TTC549 (cell line): ENCODE results near the gene RPGRIP1L.

ENCODE experiments used
- FAIRE-seq: peaks from 2 replicates; lab custom pipeline; 2012; peaks lifted over from hg19 to GRCh38; lab: Jason Lieb, UNC

The RPGRIP1L gene

DNA sequence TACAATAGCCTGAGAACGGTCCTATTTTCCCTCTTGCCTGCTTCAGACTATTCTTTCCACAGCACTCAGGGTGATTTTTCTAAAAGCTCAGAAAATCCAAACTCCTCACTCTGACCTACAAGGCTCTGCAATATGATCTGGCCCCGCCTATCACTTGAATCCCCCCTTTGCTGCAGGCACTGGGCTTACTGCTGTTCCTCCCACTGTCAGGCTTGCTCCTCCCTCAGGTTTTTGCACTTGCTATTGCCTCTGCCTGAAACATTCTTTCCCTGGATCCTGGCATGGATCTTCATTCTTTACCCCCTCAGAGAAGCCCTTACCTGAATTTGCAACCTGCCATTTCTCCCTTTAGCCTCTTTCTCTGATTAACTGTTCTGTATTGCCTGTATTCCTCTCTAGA, 52.3 kb downstream of the RPGRIP1L start:
- FAIRE-seq, result no peak

DNA sequence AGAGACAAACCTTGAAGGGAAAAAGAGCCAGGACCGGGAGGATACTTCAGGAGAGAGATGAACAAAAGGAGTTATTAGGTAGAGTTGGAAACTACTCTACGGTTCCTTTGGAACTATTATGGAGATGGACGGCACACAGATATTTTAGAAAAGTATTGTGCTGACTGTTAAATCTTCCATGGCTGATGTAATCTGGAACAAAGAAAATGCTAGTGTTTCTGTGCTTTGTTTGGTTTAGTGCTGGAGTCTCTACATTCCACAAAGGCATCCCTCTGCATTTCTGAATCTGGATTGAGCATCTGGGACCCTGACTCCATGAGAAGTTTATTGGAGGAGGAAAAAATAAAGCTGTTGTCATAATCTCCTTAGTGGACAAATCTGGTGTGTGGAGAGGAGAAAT, 57.2 kb downstream of the RPGRIP1L start:
- no peak for FAIRE-seq

DNA sequence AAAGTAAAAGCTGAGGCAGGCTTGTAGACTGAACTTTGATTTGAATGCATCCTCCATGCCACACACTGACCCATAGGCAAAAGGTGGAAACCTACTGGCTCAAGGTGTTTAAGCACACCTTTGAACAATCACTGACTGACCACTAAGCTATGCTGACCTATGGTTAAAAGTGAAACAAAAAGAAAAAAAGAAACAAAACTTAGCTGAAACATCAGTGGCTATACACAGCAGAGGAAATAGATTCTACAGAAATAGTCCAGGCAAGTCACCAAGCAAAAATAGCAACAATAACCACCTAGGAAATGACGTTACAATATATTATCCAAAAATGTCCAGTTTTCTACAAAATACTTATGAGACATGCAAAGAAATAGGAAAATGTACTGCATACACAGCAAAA, 60.2 kb downstream of the RPGRIP1L start:
- FAIRE-seq, result no peak

DNA sequence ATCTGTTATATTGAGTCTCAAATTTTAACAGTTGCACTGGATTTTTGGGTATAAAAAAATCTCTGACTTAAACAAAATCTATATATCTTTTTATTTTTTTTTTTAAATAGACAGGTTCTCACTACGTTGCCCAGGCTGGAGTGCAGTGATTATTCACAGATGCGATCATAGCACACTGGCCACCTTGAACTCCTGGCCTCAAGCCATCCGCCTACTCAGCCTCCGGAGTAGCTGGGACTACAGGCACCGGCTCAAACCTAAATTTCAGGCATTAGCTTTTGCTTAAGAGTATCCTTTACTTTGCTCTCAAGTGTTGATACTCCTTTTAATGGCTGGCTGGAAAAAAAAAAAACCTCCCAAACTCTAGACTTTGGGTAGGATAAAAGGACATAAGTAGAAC, 61.6 kb downstream of the RPGRIP1L start:
- no peak for FAIRE-seq

DNA sequence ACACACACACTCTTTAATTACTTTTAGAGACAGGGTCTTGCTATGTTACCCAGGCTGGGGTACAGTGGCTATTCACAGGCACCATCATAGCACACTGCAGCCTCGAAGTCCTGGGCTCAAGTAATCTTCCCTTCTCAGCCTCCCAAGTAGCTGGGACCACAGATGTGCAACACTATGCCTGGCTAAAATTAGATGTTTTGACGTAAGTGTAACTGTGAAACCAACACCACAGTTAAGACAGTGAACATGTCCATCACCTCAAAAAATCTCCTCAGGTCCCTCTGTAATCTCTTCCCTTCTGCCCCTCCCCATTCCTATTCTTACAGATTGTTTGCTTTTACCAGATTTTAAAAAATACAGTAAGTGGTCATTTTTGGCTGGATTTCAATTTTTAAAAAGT, 66.7 kb downstream of the RPGRIP1L start:
- FAIRE-seq, result no peak

DNA sequence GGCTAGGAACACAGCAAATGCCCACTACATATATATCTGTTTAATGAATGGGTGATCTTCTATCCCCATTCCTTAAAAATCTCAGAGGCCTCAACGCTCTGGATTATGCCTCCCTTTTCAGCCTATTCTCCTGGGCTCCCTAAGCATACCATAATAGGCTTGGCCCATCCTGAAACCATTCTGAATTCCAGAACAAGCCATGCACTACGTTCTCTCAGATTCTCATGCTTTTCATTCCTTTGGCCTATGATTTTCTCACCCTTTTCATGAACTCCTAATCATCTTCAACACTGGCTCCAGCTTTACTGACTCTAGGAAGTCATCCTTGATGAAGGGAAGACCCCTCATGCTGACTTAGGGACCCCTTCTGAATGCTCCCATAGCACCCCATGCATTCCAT, 71.1 kb downstream of the RPGRIP1L start:
- no peak for FAIRE-seq

DNA sequence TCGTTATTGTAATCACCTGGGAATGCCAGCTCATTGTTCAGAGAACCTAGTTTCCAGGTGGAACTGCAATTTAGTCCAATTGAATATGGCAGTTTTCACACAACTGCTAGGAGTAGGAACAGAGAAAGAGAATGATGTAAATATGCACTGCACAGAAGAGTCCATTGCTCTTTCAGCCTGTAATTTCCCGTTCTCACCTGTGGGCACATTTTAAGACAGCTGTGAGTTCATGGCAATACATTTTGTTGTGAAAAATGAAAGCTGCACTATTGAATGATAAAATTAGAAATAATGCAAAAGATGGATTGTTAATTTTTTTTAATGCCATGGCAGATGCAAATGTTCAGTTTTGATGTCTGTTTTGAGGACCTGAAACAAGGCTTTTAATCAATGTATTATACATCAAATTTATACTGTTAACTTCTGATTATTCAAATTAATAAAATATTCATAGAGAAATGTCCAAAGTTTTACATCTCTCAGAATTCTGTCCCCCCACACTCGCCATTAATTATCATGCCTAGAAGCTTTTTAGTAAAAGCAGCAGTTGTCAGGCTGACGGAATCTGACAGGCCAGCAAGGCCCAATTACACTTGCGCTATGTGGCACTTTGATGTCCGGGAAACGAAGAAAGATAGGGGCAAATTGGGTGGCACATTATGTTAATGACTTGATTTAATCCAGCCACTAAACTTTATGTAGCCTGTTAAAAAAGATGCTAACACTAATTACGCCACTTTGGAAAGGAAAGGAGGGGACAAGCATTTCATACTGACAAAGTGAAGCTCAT, 72.2 kb downstream of the RPGRIP1L start:
- FAIRE-seq, result no peak

DNA sequence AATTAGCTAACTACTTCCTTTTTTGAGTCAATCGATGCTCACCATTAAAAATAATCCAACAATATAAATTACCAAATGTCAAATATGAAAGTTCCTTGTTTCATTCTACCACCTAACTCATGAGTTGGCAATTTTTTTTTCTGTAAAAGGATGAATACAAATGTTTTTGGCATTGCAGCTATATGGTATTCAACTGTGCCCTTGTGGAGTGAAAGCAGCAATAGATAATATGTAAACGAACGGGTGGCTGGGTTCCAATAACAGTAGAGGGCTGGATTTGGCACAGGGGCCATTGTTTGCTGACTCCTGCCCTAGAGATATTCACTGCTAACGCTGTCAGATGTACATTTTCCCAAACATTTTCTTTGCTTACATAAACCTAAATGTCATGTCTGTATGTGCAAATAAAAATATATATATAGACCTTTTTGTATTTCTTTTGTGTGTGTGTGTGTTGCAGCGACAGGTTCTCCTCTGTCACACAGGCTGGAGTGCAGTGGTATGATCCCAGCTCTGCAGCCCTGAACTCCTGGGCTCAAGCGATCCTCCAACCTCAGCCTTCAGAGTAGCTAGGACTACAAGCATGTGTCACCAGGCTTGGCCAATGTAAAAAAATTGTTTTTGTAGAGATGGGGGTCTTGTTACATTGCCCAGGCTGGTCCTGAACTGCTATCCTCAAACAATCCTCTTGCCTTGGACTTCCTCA, 73.9 kb downstream of the RPGRIP1L start:
- FAIRE-seq, result no peak

DNA sequence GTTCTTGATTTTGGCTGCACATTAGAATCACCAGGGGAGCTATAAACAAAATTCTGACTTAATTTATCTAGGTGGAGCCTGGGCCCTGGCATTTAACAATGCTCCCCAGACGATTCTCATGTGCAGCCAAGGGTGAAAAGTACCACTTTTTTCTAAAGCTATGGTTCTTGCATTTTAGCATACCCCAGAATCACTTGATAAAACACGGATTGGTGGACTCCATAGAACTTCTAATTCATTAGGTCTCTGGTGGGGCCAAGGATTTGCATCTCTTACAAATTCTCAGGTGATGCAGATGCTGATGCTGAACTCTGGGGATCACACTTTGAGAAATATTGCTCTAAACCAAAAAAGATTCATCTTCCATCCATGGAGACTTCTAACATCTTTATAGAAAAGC, 74.5 kb downstream of the RPGRIP1L start:
- FAIRE-seq, result no peak

DNA sequence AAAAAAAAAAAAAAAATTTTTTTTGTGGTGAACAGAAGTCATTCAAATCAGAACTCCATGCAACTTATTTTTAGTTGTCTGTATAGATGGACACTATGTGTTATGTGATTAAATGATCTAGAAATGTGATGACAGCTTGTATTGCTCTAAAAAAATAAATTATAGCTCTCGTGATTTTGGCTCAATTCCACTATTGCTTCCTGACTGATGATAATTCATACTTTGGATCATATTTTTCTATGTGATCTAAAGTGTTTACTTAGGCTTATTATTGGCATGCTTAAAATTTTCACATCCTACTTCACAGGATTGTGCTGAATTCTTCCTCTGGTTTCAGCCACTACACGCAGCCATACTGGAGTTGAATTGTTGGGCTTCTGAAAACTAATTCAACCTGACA, 76.8 kb downstream of the RPGRIP1L start:
- no peak for FAIRE-seq

DNA sequence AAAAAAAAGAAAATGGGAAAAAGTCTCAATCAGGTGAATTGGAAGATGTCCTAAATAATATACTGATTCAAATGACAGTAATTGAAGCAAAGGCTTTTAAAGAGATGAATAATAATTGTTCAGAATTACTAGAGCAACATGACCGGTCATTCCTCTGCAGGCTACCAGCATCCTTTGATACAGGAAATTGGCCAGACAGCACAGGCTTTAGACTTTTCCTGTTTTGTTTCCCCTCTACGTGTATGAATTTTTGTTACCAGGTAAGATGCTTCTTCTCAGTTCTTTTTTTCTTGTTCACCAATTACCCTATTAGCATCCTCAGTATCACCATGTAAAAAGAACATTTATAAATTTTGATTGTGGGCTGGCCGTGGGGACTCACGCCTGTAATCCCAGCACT, 77.5 kb downstream of the RPGRIP1L start:
- no peak for FAIRE-seq

DNA sequence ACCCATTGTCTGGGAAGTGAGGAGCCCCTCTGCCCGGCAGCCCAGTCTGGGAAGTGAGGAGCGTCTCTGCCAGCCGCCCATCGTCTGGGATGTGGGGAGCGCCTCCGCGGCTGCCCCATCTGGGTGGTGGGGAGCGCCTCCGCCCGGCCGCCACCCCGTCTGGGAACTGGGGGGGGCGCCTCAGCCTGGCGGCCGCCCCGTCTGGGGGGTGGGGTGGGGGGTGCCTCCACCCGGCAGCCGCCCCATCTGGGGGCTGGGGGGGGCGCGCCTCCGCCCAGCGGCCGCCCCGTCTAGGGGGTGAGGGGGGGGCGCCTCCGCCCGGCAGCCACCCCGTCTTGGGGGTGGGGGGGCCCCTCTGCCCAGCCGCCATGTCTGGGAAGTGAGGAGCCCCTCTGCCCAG, 78.4 kb downstream of the RPGRIP1L start:
- no peak for FAIRE-seq

DNA sequence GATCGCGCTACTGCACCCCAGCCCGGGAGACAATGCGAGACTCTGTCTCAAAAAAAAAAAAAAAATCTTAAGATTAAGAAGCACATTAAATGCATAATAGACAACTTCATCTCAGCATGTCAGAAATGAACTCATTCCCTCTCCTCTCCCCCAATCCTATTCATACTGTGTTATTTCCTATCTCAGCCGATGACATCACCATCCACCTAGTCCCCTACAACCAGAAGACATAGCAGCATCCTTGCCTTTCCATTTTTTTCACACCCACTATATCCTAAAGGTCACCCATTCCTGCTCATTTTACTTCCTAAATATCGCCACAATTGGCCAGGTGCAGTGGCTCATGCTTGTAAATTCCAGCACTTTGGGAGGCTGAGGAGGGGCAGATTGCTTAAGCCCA, 81.3 kb downstream of the RPGRIP1L start:
- FAIRE-seq, result no peak

DNA sequence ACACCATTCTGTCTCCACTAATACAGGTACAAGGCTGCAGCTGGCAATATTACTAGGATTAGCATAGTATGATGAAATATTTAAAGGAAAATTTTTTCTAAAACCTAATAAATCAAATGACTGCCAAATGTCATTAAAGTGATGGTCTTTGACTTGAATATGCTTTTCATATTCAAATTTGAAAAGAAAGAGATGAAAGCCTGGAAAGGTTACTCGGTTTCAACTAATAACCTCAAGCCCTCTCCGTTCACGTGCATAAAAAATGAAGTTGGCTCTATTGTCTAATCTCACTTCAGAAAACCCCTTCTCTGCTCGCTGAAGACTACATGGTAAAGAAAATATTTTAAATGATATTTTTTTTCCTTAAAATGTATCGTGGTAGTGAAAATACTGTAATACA, 83.2 kb downstream of the RPGRIP1L start:
- no peak for FAIRE-seq

DNA sequence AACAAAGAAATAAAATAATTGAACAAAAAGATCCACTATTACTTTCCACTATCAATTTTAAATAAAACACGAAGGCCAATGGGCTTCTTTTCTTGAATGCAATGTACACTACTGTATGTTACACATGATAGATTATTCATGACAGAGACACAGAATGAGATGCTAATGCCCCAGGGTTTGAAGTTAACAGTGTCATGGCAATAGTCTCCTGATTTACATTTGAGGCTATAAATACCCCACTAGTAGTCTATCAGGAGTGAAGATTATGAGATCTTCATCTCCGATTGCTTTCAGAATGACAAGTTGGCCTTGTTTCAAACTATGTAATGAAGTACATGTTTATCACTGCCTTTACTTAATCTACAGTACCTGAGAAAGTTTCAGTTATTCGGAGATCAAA, 84.4 kb downstream of the RPGRIP1L start:
- no peak for FAIRE-seq

DNA sequence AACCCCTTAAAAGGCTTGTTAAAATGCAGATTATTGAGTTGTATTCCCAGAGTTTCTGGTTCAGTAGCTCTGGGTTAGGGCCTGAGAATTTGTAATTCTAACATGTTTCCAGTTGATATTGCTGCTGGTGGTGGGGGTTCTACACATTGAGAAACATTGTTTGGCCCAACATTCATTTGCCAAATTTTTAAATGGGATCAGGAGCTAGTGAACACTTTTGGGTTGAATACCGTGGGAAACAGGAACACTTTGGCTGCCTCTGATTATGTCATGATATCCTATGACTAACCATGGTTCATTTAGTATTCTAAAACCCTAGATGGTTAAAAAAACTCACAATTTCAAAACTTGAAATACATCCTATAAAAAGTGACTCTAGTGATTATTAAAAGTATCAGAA, 89.3 kb downstream of the RPGRIP1L start:
- no peak for FAIRE-seq

DNA sequence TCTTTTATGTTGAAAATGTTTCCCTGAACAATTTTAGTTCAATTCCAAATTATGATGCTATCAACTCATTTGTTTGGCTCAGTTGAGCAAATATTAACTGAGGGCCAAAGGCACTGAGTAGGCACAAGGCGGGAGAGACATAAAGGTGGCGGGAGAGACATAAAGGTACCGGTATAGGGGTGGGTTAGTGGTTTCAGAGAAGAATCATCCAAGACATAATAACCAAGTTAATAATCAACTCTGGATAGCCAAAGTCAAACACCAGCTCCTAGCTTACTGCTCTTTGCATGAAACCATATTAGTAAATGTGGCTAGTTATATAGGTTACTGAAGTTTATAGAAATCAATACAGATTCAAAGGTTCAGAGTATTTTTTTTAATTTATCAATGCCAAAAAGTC, 91.7 kb downstream of the RPGRIP1L start:
- no peak for FAIRE-seq

DNA sequence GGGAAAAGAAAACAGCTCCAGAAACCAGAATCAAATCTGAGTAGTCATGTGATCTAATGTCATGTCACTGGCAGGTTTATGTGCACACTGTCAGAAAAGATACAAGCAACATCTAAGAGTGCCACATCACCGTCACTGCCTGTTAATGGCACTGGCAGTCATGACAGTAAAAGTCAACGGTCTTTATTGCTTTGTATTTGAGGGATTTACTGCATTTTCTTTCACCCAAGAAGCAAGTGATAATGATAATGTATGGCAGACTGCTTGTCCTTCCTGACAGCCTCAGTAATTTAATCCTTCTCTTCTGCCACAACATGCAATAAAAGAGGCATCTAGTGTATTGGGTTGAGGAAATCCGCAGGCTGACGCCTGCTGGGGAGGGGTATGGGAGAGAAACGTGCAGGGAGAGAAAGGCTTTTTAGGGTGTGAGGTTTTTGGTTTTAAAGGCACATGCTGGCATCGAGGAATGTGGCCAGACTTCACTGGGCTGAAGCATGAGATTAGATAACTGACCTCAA, 92.4 kb downstream of the RPGRIP1L start:
- no peak for FAIRE-seq

DNA sequence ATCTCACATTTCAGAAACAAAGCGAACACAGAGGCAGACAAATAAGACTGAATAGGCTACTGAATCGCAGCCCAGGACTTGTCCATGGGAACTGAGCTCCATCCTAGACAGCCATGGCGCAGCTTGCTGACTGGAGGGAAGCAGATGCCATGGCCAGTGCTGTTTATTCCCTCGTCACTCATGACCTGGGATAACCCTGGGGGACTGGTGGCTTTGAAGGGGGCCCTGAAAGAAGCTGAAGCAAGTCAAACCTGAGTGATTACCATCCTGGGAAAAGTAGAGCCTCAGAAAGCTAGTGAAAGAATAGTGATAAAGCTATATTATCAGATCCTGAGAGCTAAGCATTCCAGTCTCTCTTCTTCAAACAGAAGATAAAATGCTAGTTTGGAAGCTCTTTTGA, 94.1 kb downstream of the RPGRIP1L start:
- no peak for FAIRE-seq

DNA sequence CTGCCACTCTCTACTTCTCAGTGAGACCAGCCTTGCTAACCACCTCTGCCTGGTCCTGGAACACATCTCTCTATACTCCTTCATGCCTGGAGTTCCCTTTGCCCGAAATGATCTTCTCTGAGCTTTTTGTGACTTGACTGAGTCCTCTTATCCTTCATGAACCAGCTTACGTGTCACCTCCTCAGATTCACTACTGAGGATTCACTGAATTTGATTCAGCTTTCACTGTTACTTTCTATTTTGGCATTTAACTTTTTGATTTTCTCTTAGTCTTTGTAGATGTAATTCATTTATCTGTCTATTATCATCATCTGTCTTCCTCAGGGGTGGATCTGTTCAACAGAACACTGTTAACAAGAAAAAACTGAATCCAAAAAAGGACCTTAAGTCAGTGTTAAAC, 95.6 kb downstream of the RPGRIP1L start:
- no peak for FAIRE-seq

DNA sequence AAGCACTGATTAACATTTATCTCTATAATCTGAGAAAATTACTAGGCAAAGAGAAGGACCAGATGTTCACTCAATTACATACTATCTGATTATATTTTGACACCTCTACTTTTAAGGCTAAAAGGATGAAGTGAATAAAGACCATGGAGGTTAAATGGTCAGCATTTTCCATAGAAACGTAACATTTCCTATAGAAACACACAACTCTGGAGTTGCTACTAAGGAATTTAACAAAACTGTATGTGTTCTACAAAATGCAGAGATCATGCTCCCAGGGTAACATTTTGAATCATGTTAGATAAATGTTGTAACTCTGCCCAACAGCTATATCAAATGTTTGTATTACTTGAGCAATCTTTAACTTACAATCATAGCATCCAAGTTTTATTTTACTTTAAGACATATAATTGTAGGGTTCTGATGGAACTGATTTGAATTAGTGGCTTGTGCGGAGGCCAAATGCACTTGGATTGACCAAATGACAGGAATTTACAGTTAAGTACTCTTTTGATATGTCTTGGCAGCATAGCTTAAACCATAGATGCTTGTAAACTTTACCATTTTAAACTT, 97.7 kb downstream of the RPGRIP1L start:
- no peak for FAIRE-seq

DNA sequence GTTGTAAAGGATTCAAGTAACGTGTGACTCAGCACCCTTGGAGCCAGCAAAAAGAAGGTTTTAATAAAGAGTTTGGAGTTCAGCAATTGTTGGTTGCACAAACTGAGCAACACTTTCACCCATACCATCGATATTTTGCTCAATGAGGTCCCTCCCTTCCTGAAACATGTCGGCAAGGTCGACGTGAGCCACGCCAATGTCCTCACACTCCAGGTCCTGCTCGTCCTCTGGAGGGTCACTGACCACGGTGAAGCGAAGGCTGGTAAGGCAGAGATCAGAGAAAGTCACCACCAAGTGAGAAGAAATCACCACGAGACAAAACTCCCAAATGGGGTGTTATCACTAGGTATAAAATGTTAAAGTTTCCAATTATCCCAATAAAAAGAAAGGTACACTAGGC, 98.3 kb downstream of the RPGRIP1L start:
- no peak for FAIRE-seq

DNA sequence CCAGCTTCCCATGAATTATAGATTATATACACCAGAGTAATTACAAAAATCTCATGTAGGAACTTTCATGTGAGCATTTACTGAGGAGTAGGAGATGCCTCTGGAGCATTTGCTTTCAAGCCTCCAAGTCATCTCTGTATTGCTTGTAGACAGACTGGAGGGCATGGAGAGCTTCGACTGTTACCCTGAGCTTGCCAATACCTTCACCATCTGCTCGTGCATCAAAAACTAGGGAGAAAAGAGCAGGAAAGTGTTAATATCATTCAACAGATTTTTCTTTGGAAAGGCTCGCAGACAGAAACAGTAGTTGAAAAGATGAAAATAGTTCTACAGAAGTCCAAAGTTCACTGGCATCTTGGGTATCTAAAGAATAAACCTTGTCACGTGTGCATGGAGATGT, 101.7 kb downstream of the RPGRIP1L start:
- FAIRE-seq, result no peak

DNA sequence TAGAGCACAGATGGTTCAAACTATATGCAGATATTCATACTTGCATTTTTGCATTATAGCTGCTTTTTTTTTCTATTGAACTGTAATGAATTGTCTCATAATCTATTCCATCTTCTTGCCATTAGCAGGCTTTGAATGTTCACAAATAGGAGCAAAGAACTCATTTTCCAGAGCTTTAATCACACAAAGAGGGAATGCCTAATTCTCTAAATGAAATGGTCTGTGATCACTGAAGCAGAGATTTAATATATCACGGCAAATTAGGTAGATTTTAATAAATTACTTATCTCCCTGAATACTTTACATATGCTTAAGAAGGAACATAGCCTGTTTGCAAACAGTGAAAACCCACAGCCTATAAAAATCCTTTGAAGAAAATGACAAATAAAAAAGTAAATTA, 103.0 kb downstream of the RPGRIP1L start:
- no peak for FAIRE-seq
